HepG2 (cell line): ENCODE results near the gene TTBK1. TPM values are rescaled to one million over a fixed set of nuclear protein-coding genes. Genes with fewer than 3 reads are reported as not detected.

Source experiments
- ARNT ChIP-seq: fragments of 450-650 bp; IDR thresholded peaks from 2 replicates; pipeline ENCODE4 v1.6.1; 2017
- ATRX ChIP-seq: sonication (generic); formaldehyde crosslinking; IDR thresholded peaks from 2 replicates; pipeline ENCODE4 v1.4.0; 2020; ENCODE audit warnings: missing genetic modification reagents, borderline replicate concordance
- CBX5 ChIP-seq: sonication (generic); formaldehyde crosslinking; IDR thresholded peaks from 2 replicates; pipeline ENCODE4 v1.4.0; 2020; ENCODE audit warnings: missing genetic modification reagents, borderline replicate concordance
- DNMT1 ChIP-seq: sonication (generic); formaldehyde crosslinking; IDR thresholded peaks from 2 replicates; pipeline ENCODE4 v1.5.1; 2020; ENCODE audit warnings: mild to moderate bottlenecking, missing genetic modification reagents
- ETV5 ChIP-seq: IDR thresholded peaks from 2 replicates; pipeline ENCODE4 v1.6.1; 2018; ENCODE audit warnings: missing biosample characterization, missing genetic modification reagents, inconsistent platforms, borderline replicate concordance
- EZH2 ChIP-seq: conservative IDR thresholded peaks from 2 replicates; pipeline ENCODE4 v1.6.1; 2012; ENCODE audit warnings: mild to moderate bottlenecking, low read depth, low read length, moderate library complexity
- GTF2F1 ChIP-seq: fragments of 150-350 bp; IDR thresholded peaks from 2 replicates; pipeline ENCODE4 v1.6.1; 2014; ENCODE audit warnings: low read length
- MAF1 ChIP-seq: sonication (generic); formaldehyde crosslinking; IDR thresholded peaks from 2 replicates; pipeline ENCODE4 v1.5.0; 2020; ENCODE audit warnings: missing genetic modification reagents, borderline replicate concordance
- MIER2 ChIP-seq: IDR thresholded peaks from 2 replicates; pipeline ENCODE4 v1.6.1; 2016; ENCODE audit warnings: missing biosample characterization, missing genetic modification reagents
- PAF1 ChIP-seq: IDR thresholded peaks from 2 replicates; pipeline ENCODE4 v1.6.1; 2016; ENCODE audit warnings: missing genetic modification reagents, missing compliant biosample characterization
- TBX3 ChIP-seq: fragments of 450-650 bp; IDR thresholded peaks from 2 replicates; pipeline ENCODE4 v1.6.1; 2017; ENCODE audit warnings: antibody characterized with exemption, mild to moderate bottlenecking, inconsistent platforms, borderline replicate concordance
- TEAD2 ChIP-seq: sonication (generic); formaldehyde crosslinking; IDR thresholded peaks from 2 replicates; pipeline ENCODE4 v1.9.0; 2021; ENCODE audit warnings: missing genetic modification reagents
- WIZ ChIP-seq: sonication (generic); formaldehyde crosslinking; IDR thresholded peaks from 2 replicates; pipeline ENCODE4 v1.5.1; 2020; ENCODE audit warnings: mild to moderate bottlenecking, missing genetic modification reagents
- ZNF276 ChIP-seq: sonication (generic); formaldehyde crosslinking; IDR thresholded peaks from 2 replicates; pipeline ENCODE4 v1.4.0; 2020; ENCODE audit warnings: mild to moderate bottlenecking, low read depth, missing genetic modification reagents
- ZNF30 ChIP-seq: sonication (generic); formaldehyde crosslinking; IDR thresholded peaks from 2 replicates; pipeline ENCODE4 v1.5.0; 2020; ENCODE audit warnings: mild to moderate bottlenecking, missing genetic modification reagents
- ZNF850 ChIP-seq: sonication (generic); formaldehyde crosslinking; conservative IDR thresholded peaks from 2 replicates; pipeline ENCODE4 v1.9.0; 2021; ENCODE audit warnings: mild to moderate bottlenecking, missing genetic modification reagents
- ZSCAN31 ChIP-seq: sonication (generic); formaldehyde crosslinking; IDR thresholded peaks from 2 replicates; pipeline ENCODE4 v1.5.0; 2020; ENCODE audit warnings: low read depth, mild to moderate bottlenecking, missing genetic modification reagents
- polyA plus RNA-seq, 8 experiments: library from polyadenylated mRNA; depleted of rRNA in 3 of 8; stranded (reverse) in 7 of 8; unstranded in 1 of 8; fragments of >200 nt; fragmentation: Illumina TruSeq in 4 of 8; extraction: Trizol in 4 of 8; gene quantifications; 2 replicates each; pipeline versions ENCODE4 v1.2.1 to v1.2.3, GENCODE V29; 2011 to 2016; ENCODE audit warnings: low read depth in 4 of 8, missing spikeins in 1 of 8, mixed read lengths in 1 of 8; ENCODE audit not compliant: insufficient read depth in 1 of 8
- total RNA-seq, 5 experiments: library from RNA; depleted of rRNA; stranded (reverse); fragments of >200 nt; fragmentation: Illumina TruSeq; extraction: Trizol; gene quantifications; 2 replicates each; pipeline ENCODE4 v1.2.3, GENCODE V29; 2016; ENCODE audit warnings: low read depth in 1 of 5
- TF ChIP-seq, protein P1 (sequence below): fragments of 450-650 bp; IDR thresholded peaks from 2 replicates; pipeline ENCODE4 v1.6.1; 2017
- TF ChIP-seq, protein P2 (sequence below): sonication (generic); formaldehyde crosslinking; IDR thresholded peaks from 2 replicates; pipeline ENCODE4 v1.5.1; 2020; ENCODE audit warnings: missing genetic modification reagents, mild to moderate bottlenecking, borderline replicate concordance
- TF ChIP-seq, protein P3 (sequence below): sonication (generic); formaldehyde crosslinking; IDR thresholded peaks from 2 replicates; pipeline ENCODE4 v1.8.1; 2023; ENCODE audit warnings: missing genetic modification reagents, inconsistent platforms, borderline replicate concordance
- TF ChIP-seq, protein P4 (sequence below): sonication (generic); formaldehyde crosslinking; IDR thresholded peaks from 2 replicates; pipeline ENCODE4 v1.4.0; 2020; ENCODE audit warnings: mild to moderate bottlenecking, missing genetic modification reagents

TTBK1 gene
- total and polyA plus RNA-seq, 2 of the 13 experiments (the other 11 are each of a cell fraction or from before 2014, with no cell fraction given) = 0.24 to 0.33 TPM

DNA sequence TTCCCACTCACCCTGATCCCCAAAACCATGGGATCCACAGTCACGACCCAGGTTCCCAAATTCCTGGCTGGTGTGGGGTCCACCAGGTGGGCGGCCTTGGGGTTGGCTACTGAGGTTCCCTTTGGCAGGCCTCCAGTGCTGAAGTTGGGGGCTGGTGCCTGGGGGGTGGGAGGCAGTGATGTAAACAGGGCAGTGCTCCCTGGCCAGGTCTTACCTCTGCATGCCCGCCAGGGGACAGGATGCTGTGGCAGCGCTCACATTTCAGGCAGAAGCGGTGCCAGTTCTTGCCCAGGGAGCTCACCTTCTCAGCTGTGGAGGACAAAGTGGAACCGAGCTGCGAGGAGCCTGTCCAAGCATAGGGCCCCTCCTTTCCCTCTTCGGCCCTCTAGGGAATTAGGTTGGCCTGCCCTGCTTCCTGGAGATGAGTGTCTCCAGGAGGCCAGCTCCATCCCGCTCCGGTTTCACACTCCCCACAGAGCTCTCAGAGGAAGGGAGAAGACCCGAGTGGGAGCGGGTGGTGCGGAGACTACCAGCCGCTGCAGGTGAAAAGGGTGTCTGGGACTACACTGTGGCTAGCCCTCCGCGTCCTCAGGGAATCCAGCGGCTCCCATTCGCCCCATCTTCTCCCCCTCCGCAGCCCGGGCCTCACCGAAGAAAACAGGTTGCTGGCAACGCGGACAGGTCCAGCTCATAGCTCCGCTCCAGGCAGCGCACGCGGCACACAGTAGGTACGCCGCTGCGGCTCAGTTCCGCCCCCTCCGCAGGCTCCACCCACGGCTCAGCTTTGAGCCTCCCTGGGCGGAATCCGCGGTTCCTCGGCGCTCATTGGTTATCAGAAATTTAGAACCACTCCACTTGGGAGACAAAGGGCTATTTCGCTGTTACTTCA, 65.1 kb downstream of the TTBK1 start, which contains the start of gene CRIP3 (continued):
- TF ChIP-seq ZNF276 (CRISPR knock-in tag) (no peak), GTF2F1 (no peak), ARNT (no peak), DNMT1 (CRISPR knock-in tag) (no peak), TEAD2 (no peak), ZSCAN31 (CRISPR knock-in tag) (peak; percentile 92), MIER2 (no peak), ZNF30 (no peak), ETV5 (peak; percentile 45), EZH2 (no peak), MAF1 (no peak), PAF1 (CRISPR knock-in tag) (no peak), WIZ (CRISPR knock-in tag) (no peak), TBX3 (no peak), ATRX (CRISPR knock-in tag) (no peak), ZNF850 (CRISPR knock-in tag) (no peak), CBX5 (CRISPR knock-in tag) (no peak)
- TF ChIP-seq, protein P1, sequence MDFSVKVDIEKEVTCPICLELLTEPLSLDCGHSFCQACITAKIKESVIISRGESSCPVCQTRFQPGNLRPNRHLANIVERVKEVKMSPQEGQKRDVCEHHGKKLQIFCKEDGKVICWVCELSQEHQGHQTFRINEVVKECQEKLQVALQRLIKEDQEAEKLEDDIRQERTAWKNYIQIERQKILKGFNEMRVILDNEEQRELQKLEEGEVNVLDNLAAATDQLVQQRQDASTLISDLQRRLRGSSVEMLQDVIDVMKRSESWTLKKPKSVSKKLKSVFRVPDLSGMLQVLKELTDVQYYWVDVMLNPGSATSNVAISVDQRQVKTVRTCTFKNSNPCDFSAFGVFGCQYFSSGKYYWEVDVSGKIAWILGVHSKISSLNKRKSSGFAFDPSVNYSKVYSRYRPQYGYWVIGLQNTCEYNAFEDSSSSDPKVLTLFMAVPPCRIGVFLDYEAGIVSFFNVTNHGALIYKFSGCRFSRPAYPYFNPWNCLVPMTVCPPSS = no peak
- TF ChIP-seq, protein P2, sequence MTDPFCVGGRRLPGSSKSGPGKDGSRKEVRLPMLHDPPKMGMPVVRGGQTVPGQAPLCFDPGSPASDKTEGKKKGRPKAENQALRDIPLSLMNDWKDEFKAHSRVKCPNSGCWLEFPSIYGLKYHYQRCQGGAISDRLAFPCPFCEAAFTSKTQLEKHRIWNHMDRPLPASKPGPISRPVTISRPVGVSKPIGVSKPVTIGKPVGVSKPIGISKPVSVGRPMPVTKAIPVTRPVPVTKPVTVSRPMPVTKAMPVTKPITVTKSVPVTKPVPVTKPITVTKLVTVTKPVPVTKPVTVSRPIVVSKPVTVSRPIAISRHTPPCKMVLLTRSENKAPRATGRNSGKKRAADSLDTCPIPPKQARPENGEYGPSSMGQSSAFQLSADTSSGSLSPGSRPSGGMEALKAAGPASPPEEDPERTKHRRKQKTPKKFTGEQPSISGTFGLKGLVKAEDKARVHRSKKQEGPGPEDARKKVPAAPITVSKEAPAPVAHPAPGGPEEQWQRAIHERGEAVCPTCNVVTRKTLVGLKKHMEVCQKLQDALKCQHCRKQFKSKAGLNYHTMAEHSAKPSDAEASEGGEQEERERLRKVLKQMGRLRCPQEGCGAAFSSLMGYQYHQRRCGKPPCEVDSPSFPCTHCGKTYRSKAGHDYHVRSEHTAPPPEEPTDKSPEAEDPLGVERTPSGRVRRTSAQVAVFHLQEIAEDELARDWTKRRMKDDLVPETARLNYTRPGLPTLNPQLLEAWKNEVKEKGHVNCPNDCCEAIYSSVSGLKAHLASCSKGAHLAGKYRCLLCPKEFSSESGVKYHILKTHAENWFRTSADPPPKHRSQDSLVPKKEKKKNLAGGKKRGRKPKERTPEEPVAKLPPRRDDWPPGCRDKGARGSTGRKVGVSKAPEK = no peak
- TF ChIP-seq, protein P3, sequence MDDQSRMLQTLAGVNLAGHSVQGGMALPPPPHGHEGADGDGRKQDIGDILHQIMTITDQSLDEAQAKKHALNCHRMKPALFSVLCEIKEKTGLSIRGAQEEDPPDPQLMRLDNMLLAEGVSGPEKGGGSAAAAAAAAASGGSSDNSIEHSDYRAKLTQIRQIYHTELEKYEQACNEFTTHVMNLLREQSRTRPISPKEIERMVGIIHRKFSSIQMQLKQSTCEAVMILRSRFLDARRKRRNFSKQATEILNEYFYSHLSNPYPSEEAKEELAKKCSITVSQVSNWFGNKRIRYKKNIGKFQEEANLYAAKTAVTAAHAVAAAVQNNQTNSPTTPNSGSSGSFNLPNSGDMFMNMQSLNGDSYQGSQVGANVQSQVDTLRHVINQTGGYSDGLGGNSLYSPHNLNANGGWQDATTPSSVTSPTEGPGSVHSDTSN (CRISPR knock-in tag) = no peak
- TF ChIP-seq, protein P4, sequence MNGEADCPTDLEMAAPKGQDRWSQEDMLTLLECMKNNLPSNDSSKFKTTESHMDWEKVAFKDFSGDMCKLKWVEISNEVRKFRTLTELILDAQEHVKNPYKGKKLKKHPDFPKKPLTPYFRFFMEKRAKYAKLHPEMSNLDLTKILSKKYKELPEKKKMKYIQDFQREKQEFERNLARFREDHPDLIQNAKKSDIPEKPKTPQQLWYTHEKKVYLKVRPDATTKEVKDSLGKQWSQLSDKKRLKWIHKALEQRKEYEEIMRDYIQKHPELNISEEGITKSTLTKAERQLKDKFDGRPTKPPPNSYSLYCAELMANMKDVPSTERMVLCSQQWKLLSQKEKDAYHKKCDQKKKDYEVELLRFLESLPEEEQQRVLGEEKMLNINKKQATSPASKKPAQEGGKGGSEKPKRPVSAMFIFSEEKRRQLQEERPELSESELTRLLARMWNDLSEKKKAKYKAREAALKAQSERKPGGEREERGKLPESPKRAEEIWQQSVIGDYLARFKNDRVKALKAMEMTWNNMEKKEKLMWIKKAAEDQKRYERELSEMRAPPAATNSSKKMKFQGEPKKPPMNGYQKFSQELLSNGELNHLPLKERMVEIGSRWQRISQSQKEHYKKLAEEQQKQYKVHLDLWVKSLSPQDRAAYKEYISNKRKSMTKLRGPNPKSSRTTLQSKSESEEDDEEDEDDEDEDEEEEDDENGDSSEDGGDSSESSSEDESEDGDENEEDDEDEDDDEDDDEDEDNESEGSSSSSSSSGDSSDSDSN = peak; percentile 59
